Endothelial cell of umbilical vein (primary cell): Measurements from ENCODE around the gene CLDN2. TPM values are rescaled to one million over a fixed set of nuclear protein-coding genes. Genes with fewer than 3 reads are reported as not detected.

Experiments
- BruUV-seq: library from RNA; stranded (reverse); fragments of 400-500 nt; replicated peaks from 2 replicates; lab custom pipeline; 2021; lab: Mats Ljungman, UMichigan
- CTCF ChIA-PET: fragments of 300-600, 350-600 bp; sonication (Branson Sonifier 250); formaldehyde crosslinking; loops from one replicate; lab custom pipeline; 2021; ENCODE audit warnings: antibody characterized with exemption, inconsistent platforms; lab: Charles Lee
- POLR2A ChIA-PET: fragments of 300-600, 350-600 bp; sonication (Branson Sonifier 250); formaldehyde crosslinking; loops from one replicate; lab custom pipeline; 2021; ENCODE audit warnings: antibody characterized with exemption, inconsistent platforms; lab: Charles Lee
- DNase-seq: peaks from one replicate; pipeline ENCODE4 v3.0.0-alpha.2; 2011; ENCODE audit warnings: low read depth, low spot score
- FAIRE-seq: peaks from 2 replicates; lab custom pipeline; 2011; peaks lifted over from hg19 to GRCh38; lab: Jason Lieb, UNC
- H2AFZ ChIP-seq: 2 replicates; pipeline ENCODE4 v1.6.0; 2012; ENCODE audit warnings: low read depth, low read length, control low read depth, inconsistent platforms
- H3K27ac ChIP-seq: 2 replicates; pipeline ENCODE4 v1.5.1; 2011; ENCODE audit warnings: low read depth, mild to moderate bottlenecking, control low read depth, low read length, moderate library complexity; ENCODE audit not compliant: insufficient read depth
- H3K27me3 ChIP-seq, 2 experiments: 2 replicates each; pipeline versions ENCODE4 v1.6.0 to v1.6.1; 2011; ENCODE audit warnings: low read length in 2 of 2, mixed read lengths in 1 of 2; ENCODE audit not compliant: control insufficient read depth in 2 of 2, insufficient read depth in 2 of 2
- H3K36me3 ChIP-seq, 2 experiments: 2 replicates in 1 of 2; 3 replicates in 1 of 2; pipeline ENCODE4 v1.5.1; 2011; ENCODE audit warnings: low read length in 2 of 2, mild to moderate bottlenecking in 1 of 2, moderate library complexity in 1 of 2; ENCODE audit not compliant: control insufficient read depth in 2 of 2, insufficient read depth in 2 of 2; ENCODE audit errors: extremely low read depth in 1 of 2
- H3K4me1 ChIP-seq: 3 replicates; pipeline ENCODE4 v1.5.1; 2011; ENCODE audit warnings: mild to moderate bottlenecking, low read length; ENCODE audit not compliant: control insufficient read depth, insufficient read depth; ENCODE audit errors: extremely low read depth
- H3K4me2 ChIP-seq: 2 replicates; pipeline ENCODE4 v1.6.1; 2011; ENCODE audit warnings: low read length, control low read depth, mixed read lengths; ENCODE audit not compliant: insufficient read depth
- H3K4me3 ChIP-seq, 3 experiments: fragments of 200-600 bp in 1 of 3; sonication (generic), shearing (Covaris generic) in 1 of 3; replicated peaks in 1 of 3; 2 replicates each; pipeline ENCODE4 v1.5.1; 2011 to 2016; ENCODE audit warnings: control low read depth in 3 of 3, low read length in 3 of 3, mild to moderate bottlenecking in 2 of 3, inconsistent platforms in 1 of 3, low read depth in 1 of 3, moderate library complexity in 1 of 3; ENCODE audit not compliant: insufficient read depth in 1 of 3
- H3K79me2 ChIP-seq: 2 replicates; pipeline ENCODE4 v1.6.0; 2012; ENCODE audit warnings: low read length, inconsistent platforms; ENCODE audit not compliant: control insufficient read depth, insufficient read depth
- H3K9ac ChIP-seq: replicated peaks from 2 replicates; pipeline ENCODE3; 2011; ENCODE audit warnings: low read length, control low read depth; ENCODE audit not compliant: insufficient read depth; ENCODE audit errors: extremely low read depth
- H3K9me1 ChIP-seq: replicated peaks from 3 replicates; pipeline ENCODE4 v1.6.0; 2011; ENCODE audit warnings: mild to moderate bottlenecking, low read length; ENCODE audit not compliant: control insufficient read depth, insufficient read depth; ENCODE audit errors: extremely low read depth
- H3K9me3 ChIP-seq: replicated peaks from 2 replicates; pipeline ENCODE4 v1.5.1; 2012; ENCODE audit warnings: low read length, inconsistent platforms; ENCODE audit not compliant: control insufficient read depth, insufficient read depth
- H4K20me1 ChIP-seq: replicated peaks from 2 replicates; pipeline ENCODE3; 2011; ENCODE audit warnings: mild to moderate bottlenecking, low read length; ENCODE audit not compliant: control insufficient read depth, insufficient read depth; ENCODE audit errors: extremely low read depth
- EZH2 ChIP-seq: IDR thresholded peaks from 2 replicates; pipeline ENCODE4 v1.6.1; 2012; ENCODE audit warnings: borderline replicate concordance, low read depth, mild to moderate bottlenecking, moderate library complexity, low read length, inconsistent platforms; ENCODE audit not compliant: severe bottlenecking
- FOS ChIP-seq: IDR thresholded peaks from 2 replicates; pipeline ENCODE4 v1.6.1; 2011; ENCODE audit warnings: mild to moderate bottlenecking, low read length, moderate library complexity, borderline replicate concordance; ENCODE audit not compliant: insufficient read depth
- GATA2 ChIP-seq: IDR thresholded peaks from 2 replicates; pipeline ENCODE4 v1.7.0; 2011; ENCODE audit warnings: low read depth, mild to moderate bottlenecking, moderate library complexity, mixed read lengths, low read length; ENCODE audit not compliant: insufficient read length, insufficient read depth
- JUN ChIP-seq: IDR thresholded peaks from 2 replicates; pipeline ENCODE4 v1.6.1; 2011; ENCODE audit warnings: borderline replicate concordance, low read depth; ENCODE audit not compliant: insufficient read length, insufficient read depth
- MAX ChIP-seq: IDR thresholded peaks from 2 replicates; pipeline ENCODE4 v1.6.1; 2011; ENCODE audit not compliant: insufficient read depth, insufficient read length
- MYC ChIP-seq: IDR thresholded peaks from one replicate; pipeline ENCODE4 v1.6.1; 2011; ENCODE audit warnings: mild to moderate bottlenecking, low read depth, low read length
- POLR2A ChIP-seq: IDR thresholded peaks from 2 replicates; pipeline ENCODE4 v1.6.1; 2012; ENCODE audit warnings: low read depth, mild to moderate bottlenecking, control low read depth, low read length
- POLR2AphosphoS5 ChIP-seq: IDR thresholded peaks from 2 replicates; pipeline ENCODE4 v1.6.1; 2012; ENCODE audit warnings: low read depth, mild to moderate bottlenecking, control low read depth, low read length, moderate library complexity; ENCODE audit not compliant: insufficient read depth
- dilution Hi-C: fragments of 300-500 bp; cut with MboI; formaldehyde crosslinking; loops from one replicate; pipeline ENCODE4 v1.15.0; 2019; ENCODE audit warnings: low sequenced_read_pairs; ENCODE audit not compliant: extremely low pct_ligation_motif_present
- intact Hi-C: fragments of 100-400 bp; cut with micrococcal nuclease; formaldehyde crosslinking; loops from one replicate; pipeline ENCODE4 v1.10.0; 2022
- polyA plus RNA-seq, 4 experiments: library from polyadenylated mRNA; depleted of rRNA in 3 of 4; stranded (reverse) in 3 of 4; unstranded in 1 of 4; fragments of >200 nt; gene quantifications; 2 replicates each; pipeline versions ENCODE4 v1.2.1 to v1.2.3, GENCODE V29; 2011 to 2012; ENCODE audit warnings: missing spikeins in 1 of 4
- total RNA-seq: library from RNA; stranded (reverse); gene quantifications from 2 replicates; pipeline ENCODE4 v1.2.3, GENCODE V29; 2021
- TF ChIP-seq, protein P1 (sequence below), 2 donors: IDR thresholded peaks; 1 replicate in 1 of 2; 2 replicates in 1 of 2; pipeline ENCODE4 v1.5.1; 2011; ENCODE audit warnings: low read length in 2 of 2, mild to moderate bottlenecking in 2 of 2, moderate library complexity in 2 of 2, control low read depth in 1 of 2, inconsistent platforms in 1 of 2, low read depth in 1 of 2; ENCODE audit not compliant: insufficient read depth in 1 of 2; ENCODE audit errors: extremely low read depth in 1 of 2

CLDN2 gene
- total and polyA plus RNA-seq, 2 donors (not counting 3 experiments of a cell fraction or from before 2014, with no cell fraction given) = not detected

DNA sequence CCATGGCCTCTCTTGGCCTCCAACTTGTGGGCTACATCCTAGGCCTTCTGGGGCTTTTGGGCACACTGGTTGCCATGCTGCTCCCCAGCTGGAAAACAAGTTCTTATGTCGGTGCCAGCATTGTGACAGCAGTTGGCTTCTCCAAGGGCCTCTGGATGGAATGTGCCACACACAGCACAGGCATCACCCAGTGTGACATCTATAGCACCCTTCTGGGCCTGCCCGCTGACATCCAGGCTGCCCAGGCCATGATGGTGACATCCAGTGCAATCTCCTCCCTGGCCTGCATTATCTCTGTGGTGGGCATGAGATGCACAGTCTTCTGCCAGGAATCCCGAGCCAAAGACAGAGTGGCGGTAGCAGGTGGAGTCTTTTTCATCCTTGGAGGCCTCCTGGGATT lies 8.0 kb downstream of the CLDN2 start:
- DNase-seq (no peak), FAIRE-seq (no peak)
- Histone ChIP-seq H3K27me3 (no peaks in the 10 kb centered on the region), H3K4me1 (peaks cover 11% of the 10 kb centered on the region), H4K20me1 (no peaks in the 10 kb centered on the region), H3K9ac (no peak overlapping the region), H3K9me3 (no peaks in the 10 kb centered on the region), H3K36me3 (no peaks in the 10 kb centered on the region), H2AFZ (no peak overlapping the region), H3K79me2 (no peaks in the 10 kb centered on the region), H3K4me3 (no peak overlapping the region), H3K27ac (no peak overlapping the region), H3K4me2 (no peak overlapping the region), H3K9me1 (no peaks in the 10 kb centered on the region)
- TF ChIP-seq POLR2A (no peak), POLR2AphosphoS5 (no peak), JUN (no peak), EZH2 (no peak), FOS (no peak), GATA2 (no peak), MYC (no peak), MAX (no peak)
- TF ChIP-seq, protein P1, sequence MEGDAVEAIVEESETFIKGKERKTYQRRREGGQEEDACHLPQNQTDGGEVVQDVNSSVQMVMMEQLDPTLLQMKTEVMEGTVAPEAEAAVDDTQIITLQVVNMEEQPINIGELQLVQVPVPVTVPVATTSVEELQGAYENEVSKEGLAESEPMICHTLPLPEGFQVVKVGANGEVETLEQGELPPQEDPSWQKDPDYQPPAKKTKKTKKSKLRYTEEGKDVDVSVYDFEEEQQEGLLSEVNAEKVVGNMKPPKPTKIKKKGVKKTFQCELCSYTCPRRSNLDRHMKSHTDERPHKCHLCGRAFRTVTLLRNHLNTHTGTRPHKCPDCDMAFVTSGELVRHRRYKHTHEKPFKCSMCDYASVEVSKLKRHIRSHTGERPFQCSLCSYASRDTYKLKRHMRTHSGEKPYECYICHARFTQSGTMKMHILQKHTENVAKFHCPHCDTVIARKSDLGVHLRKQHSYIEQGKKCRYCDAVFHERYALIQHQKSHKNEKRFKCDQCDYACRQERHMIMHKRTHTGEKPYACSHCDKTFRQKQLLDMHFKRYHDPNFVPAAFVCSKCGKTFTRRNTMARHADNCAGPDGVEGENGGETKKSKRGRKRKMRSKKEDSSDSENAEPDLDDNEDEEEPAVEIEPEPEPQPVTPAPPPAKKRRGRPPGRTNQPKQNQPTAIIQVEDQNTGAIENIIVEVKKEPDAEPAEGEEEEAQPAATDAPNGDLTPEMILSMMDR (IDR thresholded peaks at IDR 0.05; ENCODE audit: extremely low read depth in 1 of 2, insufficient read depth in 1 of 2, low read depth in 1 of 2, low read length in 2 of 2) = no peak
- intact Hi-C loops = no loop called here
- dilution Hi-C loops = no loop called here
- ChIA-PET POLR2A (no interaction called here), CTCF (interaction anchor here (1.0 kb wide), 1 partner anchor 29 kb away, joined by 4 read pairs; no protein-coding TSS in a partner anchor)
- BruUV-seq = no TSS peak
